CD14-positive monocyte (primary cell): Measurements from ENCODE around the gene METTL15. TPM values are rescaled to one million over a fixed set of nuclear protein-coding genes. Genes with fewer than 3 reads are reported as not detected.

Source experiments
- DNase-seq, 3 donors: peaks; one replicate each; pipeline ENCODE4 v3.0.0-alpha.2; 2011 to 2022
- H2AFZ ChIP-seq: 2 replicates; pipeline ENCODE4 v1.6.0; 2012; ENCODE audit warnings: mild to moderate bottlenecking, low read depth, low read length, inconsistent platforms; ENCODE audit not compliant: insufficient read depth, poor library complexity, severe bottlenecking
- H3K27ac ChIP-seq, 2 donors: 1 replicate in 1 of 2; 2 replicates in 1 of 2; pipeline ENCODE4 v1.5.1; 2012 to 2013; ENCODE audit warnings: low read length in 2 of 2, control low read depth in 1 of 2, inconsistent platforms in 1 of 2, low read depth in 1 of 2, mild to moderate bottlenecking in 1 of 2
- H3K27me3 ChIP-seq, 2 donors: one replicate each; pipeline versions ENCODE4 v1.6.0 to v1.6.1; 2011 to 2013; ENCODE audit warnings: low read length in 2 of 2; ENCODE audit not compliant: control insufficient read depth in 2 of 2, insufficient read depth in 2 of 2
- H3K36me3 ChIP-seq, 2 donors: replicated peaks in 1 of 2; 1 replicate in 1 of 2; 2 replicates in 1 of 2; pipeline versions ENCODE4 v1.5.1 to v1.6.1; 2012 to 2013; ENCODE audit warnings: low read length in 2 of 2, control low read depth in 1 of 2, inconsistent platforms in 1 of 2, mild to moderate bottlenecking in 1 of 2; ENCODE audit not compliant: insufficient read depth in 2 of 2, control insufficient read depth in 1 of 2
- H3K4me1 ChIP-seq, 2 donors: 1 replicate in 1 of 2; 2 replicates in 1 of 2; pipeline versions ENCODE4 v1.5.1 to v1.6.1; 2012 to 2013; ENCODE audit warnings: low read length in 2 of 2, control low read depth in 1 of 2, inconsistent platforms in 1 of 2, mild to moderate bottlenecking in 1 of 2, moderate library complexity in 1 of 2; ENCODE audit not compliant: insufficient read depth in 2 of 2, control insufficient read depth in 1 of 2
- H3K4me2 ChIP-seq: replicated peaks from 2 replicates; pipeline ENCODE3; 2012; ENCODE audit warnings: low read length, moderate library complexity, mild to moderate bottlenecking; ENCODE audit not compliant: poor library complexity, severe bottlenecking; ENCODE audit errors: extremely low read depth
- H3K4me3 ChIP-seq, 3 experiments: fragments of 200-600 bp in 1 of 3; sonication (generic) in 1 of 3; replicated peaks in 1 of 3; 1 replicate in 2 of 3; 2 replicates in 1 of 3; pipeline ENCODE4 v1.5.1; 2011 to 2013; ENCODE audit warnings: low read length in 3 of 3, mild to moderate bottlenecking in 3 of 3, control low read depth in 2 of 3, low read depth in 2 of 3, inconsistent platforms in 1 of 3, moderate library complexity in 1 of 3
- H3K79me2 ChIP-seq: 2 replicates; pipeline ENCODE4 v1.6.0; 2012; ENCODE audit warnings: mild to moderate bottlenecking, control low read depth, inconsistent platforms, low read length, moderate library complexity; ENCODE audit not compliant: insufficient read depth
- H3K9ac ChIP-seq: 2 replicates; pipeline ENCODE4 v1.6.0; 2017; ENCODE audit warnings: low read length, mild to moderate bottlenecking; ENCODE audit not compliant: insufficient read depth, poor library complexity, severe bottlenecking
- H3K9me3 ChIP-seq, 2 donors: replicated peaks in 1 of 2; 1 replicate in 1 of 2; 2 replicates in 1 of 2; pipeline versions ENCODE4 v1.5.1 to v1.6.1; 2012 to 2013; ENCODE audit warnings: low read length in 2 of 2, control low read depth in 1 of 2; ENCODE audit not compliant: control insufficient read depth in 1 of 2, insufficient read depth in 1 of 2
- H4K20me1 ChIP-seq: 2 replicates; pipeline ENCODE4 v1.6.0; 2012; ENCODE audit warnings: mild to moderate bottlenecking, low read length, control low read depth, moderate library complexity; ENCODE audit not compliant: insufficient read depth
- H3K27ac Mint-ChIP-seq, 7 donors: one replicate each; pipeline ENCODE4 v1.8.0; 2020; ENCODE audit warnings: mild to moderate bottlenecking in 7 of 7, mixed read lengths in 7 of 7, moderate library complexity in 6 of 7, inconsistent platforms in 2 of 7
- H3K27me3 Mint-ChIP-seq, 3 donors: one replicate each; pipeline ENCODE4 v1.8.0; 2021 to 2022; ENCODE audit warnings: low read depth in 3 of 3, mild to moderate bottlenecking in 3 of 3, mixed read lengths in 3 of 3, moderate library complexity in 3 of 3, inconsistent platforms in 1 of 3
- H3K36me3 Mint-ChIP-seq, 2 donors: one replicate each; pipeline ENCODE4 v1.8.0; 2020; ENCODE audit warnings: mixed read lengths in 2 of 2, inconsistent platforms in 1 of 2, mild to moderate bottlenecking in 1 of 2
- H3K4me1 Mint-ChIP-seq: one replicate; pipeline ENCODE4 v1.8.0; 2020; ENCODE audit warnings: mild to moderate bottlenecking, mixed read lengths
- H3K4me3 Mint-ChIP-seq, 2 donors: one replicate each; pipeline ENCODE4 v1.8.0; 2020; ENCODE audit warnings: mild to moderate bottlenecking in 2 of 2, mixed read lengths in 2 of 2, moderate library complexity in 1 of 2
- H3K9me3 Mint-ChIP-seq, 7 donors: one replicate each; pipeline ENCODE4 v1.8.0; 2020 to 2022; ENCODE audit warnings: mixed read lengths in 7 of 7, mild to moderate bottlenecking in 6 of 7, moderate library complexity in 6 of 7, inconsistent platforms in 2 of 7
- CTCF ChIP-seq: fragments of 200-600 bp; IDR thresholded peaks from one replicate; pipeline ENCODE4 v1.8.0; 2022; ENCODE audit warnings: antibody characterized with exemption, mild to moderate bottlenecking
- WGBS: methylation state at CpG from one replicate; pipeline ENCODE4 v1.1.5; 2013; ENCODE audit warnings: missing lambda C conversion rate; ENCODE audit not compliant: insufficient coverage; 5-methylcytosine and 5-hydroxymethylcytosine counted together
- intact Hi-C, 2 donors: fragments of 100-400 bp; cut with micrococcal nuclease; formaldehyde crosslinking; loops; one replicate each; pipeline versions ENCODE4 v1.15.0 to v1.15.1; 2023
- polyA plus RNA-seq, 3 donors: library from polyadenylated mRNA; depleted of rRNA in 1 of 3; unstranded in 2 of 3; stranded (reverse) in 1 of 3; fragments of 300-500 nt in 2 of 3; fragments of >200 nt in 1 of 3; fragmentation: Illumina TruSeq in 2 of 3; gene quantifications; 1 replicate in 2 of 3; 2 replicates in 1 of 3; pipeline ENCODE4 v1.2.3, GENCODE V29; 2012 to 2021

Gene METTL15
- polyA plus RNA-seq, 3 donors: 2.3 to 2.9 (median 2.6) TPM

GRCh38 chr11:28227460-28227859 lies 119.3 kb downstream of the METTL15 start:
- Histone ChIP-seq H3K36me3 (no peaks in the 10 kb centered on the region), H4K20me1 (no peaks in the 10 kb centered on the region), H2AFZ (no peak overlapping the region), H3K27ac (no peak overlapping the region), H3K9me3 (no peaks in the 10 kb centered on the region), H3K27me3 (no peaks in the 10 kb centered on the region), H3K4me1 (no peaks in the 10 kb centered on the region), H3K79me2 (no peaks in the 10 kb centered on the region), H3K4me3 (no peak overlapping the region), H3K4me2 (no peak overlapping the region), H3K9ac (no peak overlapping the region)
- Mint-ChIP-seq H3K4me1 (no peaks in the 10 kb centered on the region), H3K27me3 (no peaks in the 10 kb centered on the region), H3K36me3 (no peaks in the 10 kb centered on the region), H3K9me3 (peaks cover 0 to 3% (median 0%) of the 10 kb centered on the region in 7 donors), H3K4me3 (no peak overlapping the region), H3K27ac (no peak overlapping the region)
- WGBS: 100% methylated on average over 1 of the region's 1 CpG
- no peak for DNase-seq
- TF ChIP-seq CTCF: no peak
- intact Hi-C loops: no loop called here

GRCh38 chr11:28228196-28228895 lies 120.2 kb downstream of the METTL15 start:
- Histone ChIP-seq H3K4me1 (no peaks in the 10 kb centered on the region), H3K36me3 (no peaks in the 10 kb centered on the region), H3K27ac (no peak overlapping the region), H3K9ac (no peak overlapping the region), H3K27me3 (no peaks in the 10 kb centered on the region), H4K20me1 (no peaks in the 10 kb centered on the region), H3K79me2 (no peaks in the 10 kb centered on the region), H3K4me3 (no peak overlapping the region), H3K9me3 (no peaks in the 10 kb centered on the region), H2AFZ (no peak overlapping the region), H3K4me2 (no peak overlapping the region)
- no peak for TF ChIP-seq CTCF
- no peak overlapping the region for H3K27ac Mint-ChIP-seq
- no peak overlapping the region for H3K4me3 Mint-ChIP-seq
- intact Hi-C loops: no loop called here
- no peaks in the 10 kb centered on the region for H3K36me3 Mint-ChIP-seq
- H3K27me3 Mint-ChIP-seq: no peaks in the 10 kb centered on the region
- H3K4me1 Mint-ChIP-seq: no peaks in the 10 kb centered on the region
- DNase-seq: no peak
- peaks cover 0 to 3% (median 0%) of the 10 kb centered on the region in 7 donors for H3K9me3 Mint-ChIP-seq
